KMS-11 (cell line): Measurements from ENCODE around the gene PMFBP1.
"Not testable (repeated sequence)": the region's sequence is repeated elsewhere in the genome, so short reads cannot be mapped to it uniquely, and the experiment has no call there.

ENCODE experiments used
- H2AFZ ChIP-seq: fragments of 200-600 bp; sonication (generic); 2 replicates; pipeline ENCODE4 v1.6.1; 2016; ENCODE audit warnings: antibody characterized with exemption, mixed run types, low read depth
- H3K27ac ChIP-seq: fragments of 200-600 bp; sonication (generic); 2 replicates; pipeline ENCODE4 v1.6.1; 2016; ENCODE audit warnings: mild to moderate bottlenecking, mixed run types
- H3K27me3 ChIP-seq: fragments of 200-600 bp; sonication (generic); 2 replicates; pipeline ENCODE4 v1.6.1; 2017; ENCODE audit warnings: mild to moderate bottlenecking, low read depth, mixed run types, moderate library complexity; ENCODE audit not compliant: insufficient read depth
- H3K36me3 ChIP-seq: fragments of 200-600 bp; sonication (generic); 2 replicates; pipeline ENCODE4 v1.6.1; 2017; ENCODE audit warnings: mild to moderate bottlenecking, mixed run types; ENCODE audit not compliant: insufficient read depth
- H3K4me1 ChIP-seq: fragments of 200-600 bp; sonication (generic); 2 replicates; pipeline ENCODE4 v1.6.1; 2016; ENCODE audit warnings: mild to moderate bottlenecking, low read depth, mixed run types; ENCODE audit not compliant: poor library complexity, severe bottlenecking
- H3K4me2 ChIP-seq: fragments of 200-600 bp; sonication (generic); 2 replicates; pipeline ENCODE4 v1.7.0; 2016; ENCODE audit warnings: mild to moderate bottlenecking, mixed run types
- H3K4me3 ChIP-seq: fragments of 200-600 bp; sonication (generic); IDR thresholded peaks from 2 replicates; pipeline ENCODE4 v1.6.1; 2017; ENCODE audit warnings: low read depth, low read length, mixed read lengths; ENCODE audit not compliant: insufficient read depth
- H3K79me2 ChIP-seq: fragments of 200-600 bp; sonication (generic); 2 replicates; pipeline ENCODE4 v1.6.1; 2016; ENCODE audit warnings: low read depth, mixed run types; ENCODE audit not compliant: insufficient read depth
- H3K9ac ChIP-seq: fragments of 200-600 bp; sonication (generic); 2 replicates; pipeline ENCODE4 v1.6.1; 2016; ENCODE audit warnings: mild to moderate bottlenecking, mixed run types
- H4K20me1 ChIP-seq: fragments of 200-600 bp; sonication (generic); 2 replicates; pipeline ENCODE4 v1.6.1; 2016; ENCODE audit warnings: mild to moderate bottlenecking, mixed run types; ENCODE audit not compliant: insufficient read depth
- CTCF ChIP-seq: fragments of 200-600 bp; sonication (generic); conservative IDR thresholded peaks from 2 replicates; pipeline ENCODE4 v1.6.1; 2017; ENCODE audit warnings: low read depth, mild to moderate bottlenecking, antibody characterized with exemption, low read length, moderate library complexity, mixed read lengths

PMFBP1 gene

DNA sequence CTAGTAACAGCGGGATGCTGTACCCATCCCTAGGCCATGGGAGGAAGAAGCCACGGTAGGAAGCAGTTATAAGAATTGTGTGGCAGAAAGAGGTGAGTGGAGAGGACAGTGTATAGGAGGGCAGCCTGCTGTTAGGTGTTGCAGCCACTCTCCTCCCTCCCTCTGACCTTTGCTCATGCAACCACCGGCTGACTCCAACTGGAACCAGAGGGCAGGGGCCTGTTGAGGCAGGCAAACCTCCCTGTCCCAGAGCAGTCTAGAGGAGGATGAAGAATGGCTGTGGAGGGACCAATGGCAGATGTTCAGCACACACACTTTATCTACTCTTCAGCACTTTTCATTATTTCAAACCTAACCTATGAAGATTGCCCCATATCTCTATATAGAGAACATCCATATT lies 80.7 kb downstream of the PMFBP1 start:
- peaks cover 21% of the 10 kb centered on the region for H3K4me1 ChIP-seq
- H3K4me2 ChIP-seq: peak overlapping the region; percentile 100; the same call in 1 of the 2 replicates
- no peaks in the 10 kb centered on the region for H4K20me1 ChIP-seq
- no peak overlapping the region for H3K27ac ChIP-seq
- H3K79me2 ChIP-seq: peaks cover 54% of the 10 kb centered on the region
- no peak overlapping the region for H3K9ac ChIP-seq
- peaks cover 9% of the 10 kb centered on the region; the same call in 1 of the 2 replicates for H3K36me3 ChIP-seq
- H2AFZ ChIP-seq: no peak overlapping the region
- no peaks in the 10 kb centered on the region for H3K27me3 ChIP-seq
- TF ChIP-seq CTCF: no peak
- H3K4me3 ChIP-seq: no peak overlapping the region

DNA sequence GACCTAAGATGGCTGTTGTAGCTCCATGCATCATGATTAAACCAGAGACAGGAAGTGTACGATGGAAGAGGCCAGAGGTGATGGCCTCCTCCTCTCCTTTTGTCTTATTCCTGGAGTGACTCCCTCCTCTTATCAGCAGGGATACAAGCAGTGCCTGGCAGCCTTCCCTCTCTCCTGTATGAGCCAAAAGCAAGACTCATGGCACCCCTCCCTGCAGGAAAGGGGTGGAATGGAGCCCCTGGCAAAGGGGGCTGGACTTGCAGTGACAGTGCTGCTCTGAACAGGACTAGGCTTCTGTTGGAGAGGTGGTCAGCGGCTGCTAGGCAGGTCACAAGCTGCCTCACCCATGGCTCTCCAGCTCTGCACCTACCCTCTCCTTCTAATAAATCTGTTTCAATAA lies 87.0 kb downstream of the PMFBP1 start:
- Histone ChIP-seq H3K27me3 (no peaks in the 10 kb centered on the region), H3K36me3 (peaks cover 10% of the 10 kb centered on the region; the same call in 1 of the 2 replicates), H3K4me1 (no peaks in the 10 kb centered on the region), H4K20me1 (no peaks in the 10 kb centered on the region), H3K27ac (no peak overlapping the region), H2AFZ (no peak overlapping the region), H3K79me2 (no peaks in the 10 kb centered on the region), H3K4me3 (no peak overlapping the region), H3K4me2 (no peak overlapping the region), H3K9ac (no peak overlapping the region)
- no peak for TF ChIP-seq CTCF

GRCh38 chr16:72084445-72084844 lies 87.5 kb downstream of the PMFBP1 start:
- Histone ChIP-seq H3K27ac (no peak overlapping the region), H3K4me1 (no peaks in the 10 kb centered on the region), H3K27me3 (no peaks in the 10 kb centered on the region), H3K79me2 (no peaks in the 10 kb centered on the region), H3K36me3 (peaks cover 10% of the 10 kb centered on the region; the same call in 1 of the 2 replicates), H3K4me2 (no peak overlapping the region), H4K20me1 (no peaks in the 10 kb centered on the region), H3K9ac (no peak overlapping the region), H3K4me3 (no peak overlapping the region), H2AFZ (no peak overlapping the region)
- no peak for TF ChIP-seq CTCF

DNA sequence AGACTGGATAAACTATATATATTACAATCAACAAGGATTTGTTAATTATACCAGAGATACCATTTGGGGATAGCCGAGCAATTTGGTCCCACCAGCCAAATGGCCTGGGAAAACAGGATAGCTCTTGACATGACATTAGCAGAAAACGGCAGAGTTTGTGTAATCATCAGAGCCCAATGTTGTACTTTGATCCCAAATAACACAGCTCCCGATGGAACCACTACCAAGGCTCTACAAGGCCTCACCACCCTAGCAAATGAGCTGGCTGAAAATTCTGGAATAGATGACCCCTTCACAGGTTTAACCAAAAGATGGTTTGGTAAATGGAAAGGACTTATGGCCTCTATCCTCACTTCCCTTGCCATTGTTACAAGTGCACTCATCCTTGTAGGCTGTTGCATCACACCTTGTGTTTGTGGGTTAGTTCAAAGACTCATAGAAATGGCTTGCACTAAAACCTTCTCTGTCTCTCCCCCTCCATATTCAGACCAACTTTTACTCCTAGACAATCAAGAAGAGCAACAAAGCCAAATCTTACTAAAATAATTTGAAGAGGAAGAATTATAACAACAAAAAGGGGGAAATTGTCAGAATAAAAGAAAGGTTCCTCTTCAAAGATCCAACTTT lies 88.1 kb downstream of the PMFBP1 start:
- H3K27ac ChIP-seq: no peak overlapping the region
- H3K4me3 ChIP-seq: no peak overlapping the region
- no peak overlapping the region for H2AFZ ChIP-seq
- H3K4me2 ChIP-seq: no peak overlapping the region
- H3K4me1 ChIP-seq: no peaks in the 10 kb centered on the region
- no peaks in the 10 kb centered on the region for H4K20me1 ChIP-seq
- no peaks in the 10 kb centered on the region for H3K27me3 ChIP-seq
- TF ChIP-seq CTCF: no peak
- H3K79me2 ChIP-seq: no peaks in the 10 kb centered on the region
- H3K9ac ChIP-seq: no peak overlapping the region
- H3K36me3 ChIP-seq: peaks cover 10% of the 10 kb centered on the region; the same call in 1 of the 2 replicates

GRCh38 chr16:72076991-72077706 lies 94.8 kb downstream of the PMFBP1 start:
- not testable (repeated sequence) for H3K79me2 ChIP-seq, H3K4me1 ChIP-seq, H3K4me3 ChIP-seq, H3K36me3 ChIP-seq, H3K4me2 ChIP-seq, H3K27me3 ChIP-seq, H4K20me1 ChIP-seq, H3K9ac ChIP-seq, H2AFZ ChIP-seq, H3K27ac ChIP-seq

GRCh38 chr16:72075067-72075466 lies 96.9 kb downstream of the PMFBP1 start:
- H4K20me1 ChIP-seq, H3K4me1 ChIP-seq, H2AFZ ChIP-seq, H3K9ac ChIP-seq, H3K36me3 ChIP-seq, H3K79me2 ChIP-seq, H3K27ac ChIP-seq, H3K27me3 ChIP-seq, H3K4me3 ChIP-seq, H3K4me2 ChIP-seq: not testable (repeated sequence)
